OCI-LY7 (cell line): ENCODE results near the gene NCKAP5. TPM values are rescaled to one million over a fixed set of nuclear protein-coding genes. Genes with fewer than 3 reads are reported as not detected.

ENCODE experiments used
- BruUV-seq: library from RNA; stranded (reverse); fragments of 400-500 nt; replicated peaks from 2 replicates; lab custom pipeline; 2021; lab: Mats Ljungman, UMichigan
- CTCF ChIA-PET: fragments of 300-600 bp; sonication (Branson Sonifier 250); formaldehyde crosslinking; loops from one replicate; lab custom pipeline; 2022; ENCODE audit warnings: antibody characterized with exemption; ENCODE audit not compliant: unreplicated experiment; lab: Charles Lee
- POLR2A ChIA-PET: fragments of 300-600 bp; sonication (Branson Sonifier 250); formaldehyde crosslinking; loops from one replicate; lab custom pipeline; 2022; ENCODE audit warnings: antibody characterized with exemption; lab: Charles Lee
- DNase-seq: peaks from one replicate; pipeline ENCODE4 v3.0.0-alpha.2; 2015; ENCODE audit warnings: low spot score
- H2AFZ ChIP-seq: fragments of 200-600 bp; sonication (generic), shearing (Covaris generic); 2 replicates; pipeline ENCODE4 v1.6.1; 2014; ENCODE audit warnings: mild to moderate bottlenecking, antibody characterized with exemption, low read length, moderate library complexity
- H3K27ac ChIP-seq: fragments of 200-600 bp; sonication (generic); 2 replicates; pipeline ENCODE4 v1.5.1; 2014; ENCODE audit warnings: mixed run types, low read depth, mild to moderate bottlenecking, moderate library complexity, low read length, inconsistent platforms; ENCODE audit not compliant: poor library complexity, severe bottlenecking
- H3K36me3 ChIP-seq: fragments of 200-600 bp; sonication (generic); 2 replicates; pipeline ENCODE4 v1.6.1; 2014; ENCODE audit warnings: mild to moderate bottlenecking, antibody characterized with exemption, low read length, moderate library complexity, mixed read lengths; ENCODE audit not compliant: insufficient read depth
- H3K4me1 ChIP-seq: fragments of 200-600 bp; sonication (generic); 2 replicates; pipeline ENCODE4 v1.5.1; 2014; ENCODE audit warnings: mild to moderate bottlenecking, low read length; ENCODE audit not compliant: insufficient read depth, poor library complexity, severe bottlenecking
- H3K4me2 ChIP-seq: fragments of 200-600 bp; sonication (generic); 2 replicates; pipeline ENCODE4 v1.6.1; 2014; ENCODE audit warnings: mild to moderate bottlenecking, low read length
- H3K4me3 ChIP-seq: fragments of 200-600 bp; sonication (generic); 2 replicates; pipeline ENCODE4 v1.5.1; 2014; ENCODE audit warnings: mild to moderate bottlenecking, low read depth, low read length; ENCODE audit not compliant: poor library complexity, severe bottlenecking
- H3K79me2 ChIP-seq: fragments of 200-600 bp; sonication (generic); 2 replicates; pipeline ENCODE4 v1.6.1; 2016; ENCODE audit warnings: low read depth, mild to moderate bottlenecking, low read length, moderate library complexity, mixed read lengths; ENCODE audit not compliant: insufficient read depth
- H3K9me2 ChIP-seq: fragments of 200-600 bp; sonication (generic); 2 replicates; pipeline ENCODE4 v1.6.1; 2016; ENCODE audit warnings: mild to moderate bottlenecking, low read length, mixed read lengths; ENCODE audit not compliant: insufficient read depth
- H3K9me3 ChIP-seq: fragments of 200-600 bp; sonication (generic); 2 replicates; pipeline ENCODE4 v1.6.1; 2014; ENCODE audit warnings: mild to moderate bottlenecking, mixed run types, low read length, mixed read lengths
- H4K20me1 ChIP-seq: fragments of 200-600 bp; sonication (generic); 2 replicates; pipeline ENCODE4 v1.6.1; 2014; ENCODE audit warnings: mild to moderate bottlenecking, antibody characterized with exemption, low read length, moderate library complexity, mixed read lengths; ENCODE audit not compliant: insufficient read depth
- CTCF ChIP-seq: fragments of 200-600 bp; sonication (generic); conservative IDR thresholded peaks from 2 replicates; pipeline ENCODE4 v1.5.1; 2014; ENCODE audit warnings: mild to moderate bottlenecking, antibody characterized with exemption, low read length, moderate library complexity, mixed read lengths
- EZH2phosphoT487 ChIP-seq: fragments of 200-600 bp; sonication (generic); IDR thresholded peaks from 2 replicates; pipeline ENCODE4 v1.6.1; 2018; ENCODE audit warnings: low read depth, borderline replicate concordance, mild to moderate bottlenecking, mixed run types, antibody characterized with exemption, low read length, moderate library complexity, mixed read lengths
- intact Hi-C: fragments of 100-400 bp; cut with micrococcal nuclease; formaldehyde crosslinking; loops from one replicate; pipeline ENCODE4 v1.10.0; 2022; ENCODE audit not compliant: unreplicated experiment
- total RNA-seq, 2 experiments: library from RNA; depleted of rRNA in 1 of 2; stranded (reverse); fragments of >200 nt in 1 of 2; shearing (Covaris generic) in 1 of 2; gene quantifications; 2 replicates each; pipeline ENCODE4 v1.2.3, GENCODE V29; 2014 to 2022

Gene NCKAP5
- total RNA-seq, 2 experiments from 2014 or later = not detected

DNA sequence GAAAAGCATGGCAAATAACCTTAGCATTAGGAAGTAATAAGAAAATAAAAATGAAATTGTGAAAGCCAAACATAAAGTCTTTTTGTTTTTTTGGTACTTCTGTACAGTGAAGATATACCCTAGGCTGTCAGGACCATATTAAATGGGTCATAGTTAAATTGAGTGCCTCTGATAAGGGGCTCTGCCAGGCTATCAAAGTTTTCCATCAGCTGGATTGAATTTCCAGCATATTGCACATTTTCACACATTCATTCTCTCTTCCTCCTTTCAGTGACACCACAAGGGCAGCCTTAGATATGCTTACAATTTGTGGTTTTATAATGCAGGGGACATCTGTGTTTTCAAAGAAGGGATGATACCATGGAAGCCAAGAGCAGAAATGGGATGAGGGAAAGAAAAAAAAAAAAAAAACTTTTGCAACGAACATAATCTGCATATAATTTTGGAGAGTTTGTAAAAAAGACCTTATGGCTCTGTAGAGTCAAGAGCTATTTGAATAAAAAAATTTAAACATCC, 789.0 kb downstream of the NCKAP5 start:
- H3K9me3 ChIP-seq = no peaks in the 10 kb centered on the region
- H3K4me2 ChIP-seq = no peak overlapping the region
- no peaks in the 10 kb centered on the region for H4K20me1 ChIP-seq
- no TSS peak for BruUV-seq
- H3K4me1 ChIP-seq = no peaks in the 10 kb centered on the region
- H3K9me2 ChIP-seq = no peaks in the 10 kb centered on the region
- POLR2A ChIA-PET = interaction anchor here (0.6 to 0.7 kb wide), 2 partner anchors 1076 to 1888 kb away, joined by 3 to 5 read pairs; no protein-coding TSS in a partner anchor
- no peak overlapping the region for H3K27ac ChIP-seq
- DNase-seq = no peak
- no peak for TF ChIP-seq CTCF
- no peak for TF ChIP-seq EZH2phosphoT487
- H2AFZ ChIP-seq = no peak overlapping the region
- CTCF ChIA-PET = no interaction called here
- no peaks in the 10 kb centered on the region for H3K79me2 ChIP-seq
- no peak overlapping the region for H3K4me3 ChIP-seq
- intact Hi-C loops = no loop called here
- H3K36me3 ChIP-seq = no peaks in the 10 kb centered on the region

- H3K4me3 ChIP-seq = no peak overlapping the region
- H3K9me3 ChIP-seq = no peaks in the 10 kb centered on the region
- H3K36me3 ChIP-seq = no peaks in the 10 kb centered on the region
- TF ChIP-seq CTCF = no peak
- no peak for TF ChIP-seq EZH2phosphoT487
- no peak overlapping the region for H3K4me2 ChIP-seq
- H4K20me1 ChIP-seq = no peaks in the 10 kb centered on the region
- H3K4me1 ChIP-seq = no peaks in the 10 kb centered on the region
- no TSS peak for BruUV-seq
- POLR2A ChIA-PET = no interaction called here
- CTCF ChIA-PET = no interaction called here
- no peaks in the 10 kb centered on the region for H3K79me2 ChIP-seq
- no peaks in the 10 kb centered on the region for H3K9me2 ChIP-seq
- no peak overlapping the region for H3K27ac ChIP-seq
- intact Hi-C loops = no loop called here
- DNase-seq = no peak
- no peak overlapping the region for H2AFZ ChIP-seq
Measured at GRCh38 chr2:132776287-132776686, 792.0 kb downstream of the NCKAP5 start.

- intact Hi-C loops = no loop called here
- ChIA-PET POLR2A (no interaction called here), CTCF (no interaction called here)
- Histone ChIP-seq H3K4me2 (no peak overlapping the region), H2AFZ (no peak overlapping the region), H3K9me3 (no peaks in the 10 kb centered on the region), H4K20me1 (no peaks in the 10 kb centered on the region), H3K4me1 (no peaks in the 10 kb centered on the region), H3K36me3 (no peaks in the 10 kb centered on the region), H3K4me3 (no peak overlapping the region), H3K9me2 (no peaks in the 10 kb centered on the region), H3K79me2 (no peaks in the 10 kb centered on the region), H3K27ac (no peak overlapping the region)
- TF ChIP-seq EZH2phosphoT487 (no peak), CTCF (no peak)
- BruUV-seq = no TSS peak
- DNase-seq = no peak
Measured at GRCh38 chr2:132774189-132774588, 794.1 kb downstream of the NCKAP5 start.
